G401 (cell line): Measurements from ENCODE around the gene FHOD1. TPM values are rescaled to one million over a fixed set of nuclear protein-coding genes. Genes with fewer than 3 reads are reported as not detected.
A peak's percentile ranks its signal among the peaks of the same experiment; 100 is the strongest.

Experiments used
- DNase-seq: peaks from one replicate; pipeline ENCODE4 v3.0.0-alpha.2; 2015; ENCODE audit warnings: low spot score
- in situ Hi-C: cut with HindIII; loops from 2 replicates; pipeline ENCODE4 v1.10.0; 2016; ENCODE audit warnings: low sequenced_read_pairs, mixed read lengths
- total RNA-seq: library from RNA; depleted of rRNA; stranded (reverse); fragments of >200 nt; shearing (Covaris generic); gene quantifications from 2 replicates; pipeline ENCODE4 v1.2.3, GENCODE V29; 2014; rRNA removed

The FHOD1 gene
- total RNA-seq, 1 experiment from 2014 or later: 19.2 TPM

DNA sequence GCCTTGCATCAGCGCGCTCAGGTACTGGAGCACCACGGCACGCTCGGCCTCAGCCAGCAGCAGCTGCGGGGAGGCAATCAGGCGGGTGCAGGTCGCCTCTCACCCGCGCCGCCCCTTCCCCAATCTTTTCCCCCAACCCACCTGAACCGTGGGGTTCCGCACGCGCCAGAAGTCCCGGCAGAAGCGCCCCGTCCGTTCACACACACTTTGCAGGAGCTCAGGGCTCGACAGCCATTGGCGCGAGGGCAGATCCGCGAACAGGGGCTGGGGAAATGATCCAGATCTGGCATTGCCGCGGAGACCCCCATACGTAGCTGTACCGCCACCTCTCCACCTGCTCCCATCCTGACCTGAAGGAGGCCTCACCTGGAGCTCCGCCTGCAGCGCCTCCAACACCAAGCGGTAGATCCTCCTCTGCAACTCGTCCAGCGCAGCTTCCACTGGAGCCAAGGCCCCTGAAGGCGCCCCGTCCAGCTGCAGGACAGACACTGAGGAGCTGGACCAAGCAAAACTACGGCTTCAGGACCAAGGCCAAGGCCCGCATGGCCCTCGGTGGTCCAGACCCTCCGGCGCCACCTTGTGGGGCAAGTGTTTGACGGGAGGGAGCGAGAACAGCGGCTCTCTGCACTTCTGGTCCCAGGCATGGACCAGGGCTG is 62.2 kb downstream of the FHOD1 start:
- DNase-seq: peak; percentile 82
- in situ Hi-C loops: no loop called here

DNA sequence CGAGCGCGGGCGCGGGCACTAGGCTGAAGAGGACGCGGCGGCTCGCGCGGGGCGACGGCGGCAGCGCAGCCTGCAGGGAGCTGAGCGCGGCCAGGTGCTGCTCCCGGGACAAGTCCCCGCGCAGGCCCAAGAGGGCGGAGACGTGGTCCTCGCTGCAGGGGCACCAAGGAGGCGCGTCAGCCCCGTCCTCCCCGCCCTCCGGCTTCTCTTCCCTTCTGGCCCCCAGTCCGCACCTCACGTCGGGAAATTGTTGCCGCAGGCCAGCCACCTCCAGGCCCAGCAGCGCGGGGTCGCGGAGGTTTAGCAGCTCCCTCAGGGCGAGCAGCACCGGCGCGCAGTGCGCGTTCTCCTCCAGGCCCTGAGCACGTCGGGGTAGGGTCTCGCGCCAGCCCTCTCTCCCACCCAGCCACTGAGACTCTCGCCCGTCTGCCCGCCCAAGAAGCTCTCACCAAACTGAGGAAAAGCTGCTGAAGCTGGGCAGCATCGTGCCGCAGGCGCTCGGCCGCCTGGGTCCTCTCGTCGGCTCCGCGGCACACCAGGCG is 62.8 kb downstream of the FHOD1 start:
- in situ Hi-C loops: no loop called here
- DNase-seq: peak; percentile 61

DNA sequence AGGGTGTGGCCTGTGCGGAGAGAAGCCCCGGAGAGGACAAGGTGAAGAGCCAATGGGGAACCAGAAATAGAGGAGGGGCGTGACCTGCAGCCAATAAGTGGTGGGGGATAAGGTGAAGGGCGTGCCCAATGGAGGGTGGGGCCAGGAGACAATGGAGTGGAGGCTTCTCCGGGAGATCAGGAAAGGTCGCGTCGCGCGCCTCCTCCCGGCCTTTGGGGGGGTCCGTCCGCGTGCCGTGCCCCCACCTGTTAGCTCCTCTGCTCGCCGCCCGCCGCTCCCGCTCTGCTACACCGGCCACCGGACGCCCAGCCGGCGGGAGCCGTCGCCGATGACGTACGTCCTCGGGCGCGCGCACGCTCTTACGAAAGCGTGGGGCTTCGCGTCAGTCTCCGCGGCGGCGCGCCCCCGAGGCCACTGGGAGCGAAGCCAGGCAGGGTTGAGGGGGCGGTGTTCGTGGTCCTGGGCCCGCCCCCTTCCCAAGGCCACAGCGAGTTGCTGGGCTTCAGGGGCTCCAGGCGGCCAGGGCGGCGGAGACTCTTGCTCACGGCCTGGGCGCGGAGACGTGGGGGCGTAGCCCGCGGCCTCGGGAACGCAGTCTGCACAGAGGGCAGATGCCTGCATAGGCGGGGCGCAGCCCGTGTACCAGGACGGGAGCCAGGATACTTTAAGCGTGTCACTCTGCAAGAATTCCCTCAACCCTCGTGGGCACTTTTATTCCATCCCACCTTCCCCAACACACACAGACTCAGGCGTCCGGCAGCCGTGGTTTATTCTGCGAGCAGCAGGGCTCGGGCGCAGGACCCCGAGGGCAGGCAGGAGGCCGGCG is 63.4 kb downstream of the FHOD1 start, which contains the start of gene MATCAP1:
TSS of gene MATCAP1 (minus strand) at position 337 of the 826 bp plus-strand sequence. CDS start 3,353 bp downstream, outside the sequence.
- peak; percentile 100 for DNase-seq
- in situ Hi-C loops: no loop called here

DNA sequence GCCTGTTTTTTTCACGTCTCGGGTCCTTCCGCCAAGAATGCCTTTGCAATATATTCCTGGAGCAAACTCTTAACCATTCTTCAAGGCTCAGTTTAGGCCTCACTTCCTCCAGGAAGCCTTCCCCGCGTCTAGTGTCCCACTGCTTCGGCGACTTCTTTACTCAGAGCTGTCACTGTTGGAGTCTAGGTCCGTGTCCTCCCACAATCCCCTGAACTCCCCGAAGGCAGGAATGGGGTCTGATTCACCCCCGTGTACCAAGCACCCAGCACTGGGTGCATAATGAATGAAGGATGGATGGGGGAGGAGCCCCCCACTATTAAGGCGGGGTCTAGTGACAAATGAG is 64.0 kb downstream of the FHOD1 start:
- no peak for DNase-seq
- in situ Hi-C loops: no loop called here

DNA sequence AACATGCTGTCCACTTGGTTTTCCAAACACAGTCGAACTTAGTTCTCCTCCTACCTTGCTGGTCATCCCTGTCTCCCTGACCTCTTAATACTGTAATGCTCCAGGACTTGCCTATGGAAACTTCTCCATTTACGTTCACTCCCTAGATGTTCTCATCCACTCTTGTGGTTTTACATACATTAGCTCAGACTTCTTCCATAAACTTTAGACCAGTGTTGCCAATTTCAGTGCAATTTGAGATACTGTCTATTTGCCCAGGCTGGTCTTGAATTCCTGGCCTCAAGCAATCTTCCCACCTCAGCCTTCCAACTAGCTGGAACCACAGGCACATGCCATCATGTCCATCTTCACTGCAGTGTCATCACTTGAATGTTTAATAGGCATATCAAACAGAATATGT is 65.0 kb downstream of the FHOD1 start:
- in situ Hi-C loops: no loop called here
- no peak for DNase-seq

DNA sequence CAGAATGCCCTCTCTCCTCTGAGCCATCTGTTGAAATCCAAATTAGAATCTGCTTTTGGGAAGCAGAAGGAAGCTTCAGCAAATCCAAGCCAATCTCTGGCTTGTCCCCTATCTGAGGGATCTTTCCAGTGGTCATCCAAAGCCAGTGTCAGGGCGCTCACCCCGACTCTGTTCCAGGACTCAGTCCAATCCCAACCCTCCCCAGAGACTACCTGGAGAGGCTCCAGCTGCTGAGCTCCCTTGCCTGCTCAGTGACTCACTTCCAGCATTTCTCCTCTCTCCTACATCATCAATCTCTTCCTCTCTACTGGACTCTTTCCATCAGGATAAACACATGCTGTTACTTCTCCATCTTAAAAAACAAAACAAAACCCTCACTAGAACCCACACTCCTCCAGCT is 65.9 kb downstream of the FHOD1 start:
- in situ Hi-C loops: no loop called here

DNA sequence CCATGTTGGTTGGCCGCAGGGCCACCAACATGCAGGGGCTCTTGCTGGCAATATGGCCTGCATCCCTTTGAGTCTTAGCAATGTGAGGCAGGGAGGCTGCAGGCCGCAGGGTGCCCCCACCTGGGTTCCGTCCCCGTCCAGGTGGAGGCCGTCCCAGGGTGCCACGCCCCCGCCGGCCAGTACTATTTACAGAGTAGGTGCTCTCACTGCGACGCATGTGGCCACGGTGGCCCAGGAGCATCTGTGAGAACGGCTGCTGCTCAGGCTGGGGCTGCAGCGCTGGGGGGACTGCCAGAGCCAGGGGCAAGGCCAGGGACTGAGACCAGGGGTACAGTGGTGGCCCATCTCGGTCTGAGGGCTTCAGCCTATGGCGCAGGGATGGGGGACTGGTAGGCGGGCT is 67.1 kb downstream of the FHOD1 start:
- DNase-seq: no peak
- in situ Hi-C loops: no loop called here

More for the DNA sequence above, 65.9 kb downstream of the FHOD1 start:
- peak; percentile 56 for DNase-seq

DNA sequence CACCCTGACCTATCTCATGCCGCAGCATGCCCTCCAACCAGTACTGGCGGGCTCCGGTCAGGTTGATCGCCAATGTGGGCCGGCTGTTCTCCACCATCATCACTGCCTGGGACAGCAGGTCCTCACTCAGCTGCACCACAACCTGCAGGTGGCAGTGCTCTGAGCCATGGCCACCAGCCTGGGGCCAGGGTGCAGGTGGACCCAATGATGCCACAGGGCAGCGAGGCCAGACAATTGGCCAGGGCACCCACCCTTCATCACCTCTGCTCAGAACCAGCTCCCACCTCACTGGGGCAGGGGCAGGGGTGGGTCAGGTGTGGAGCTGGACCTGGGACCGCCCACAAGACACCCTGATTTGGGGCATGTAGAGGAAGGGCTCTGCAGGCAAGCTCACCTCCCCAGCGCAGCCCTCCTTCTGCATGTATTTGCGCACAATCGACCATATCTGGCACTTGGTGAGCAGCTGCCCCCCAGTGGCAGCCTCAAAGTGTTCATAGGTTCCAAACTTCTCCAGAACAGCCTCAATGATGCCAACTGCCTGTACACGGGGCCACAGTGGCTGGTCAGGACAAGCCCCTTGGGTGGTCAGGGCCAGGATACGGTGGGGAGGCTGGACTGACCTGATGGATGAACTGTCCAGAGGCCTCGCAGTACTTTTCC is 67.7 kb downstream of the FHOD1 start:
- no peak for DNase-seq

More for the DNA sequence above, 67.7 kb downstream of the FHOD1 start:
- in situ Hi-C loops: no loop called here

Other genes starting within 250 kb of the FHOD1 start
- gene CBFB, start 218.3 kb downstream of the FHOD1 start, total RNA-seq: 17.0 and 40.9 TPM in 2 replicates
- 35.3 and 40.9 TPM in 2 replicates for gene PHAF1, start 137.5 kb downstream of the FHOD1 start, total RNA-seq
- gene B3GNT9, start 96.5 kb downstream of the FHOD1 start, total RNA-seq: 0.55 TPM in 1 of 2 replicates, not detected in the other
- gene TRADD, start 87.6 kb downstream of the FHOD1 start, total RNA-seq: 8.8 and 15.4 TPM in 2 replicates
- 8.2 and 10.4 TPM in 2 replicates for gene FBXL8, start 87.5 kb downstream of the FHOD1 start, total RNA-seq
- 17.8 and 17.9 TPM in 2 replicates for gene HSF4, start 82.7 kb downstream of the FHOD1 start, total RNA-seq
- 13.4 and 17.5 TPM in 2 replicates for gene NOL3, start 76.9 kb downstream of the FHOD1 start, total RNA-seq
- 19.1 and 33.4 TPM in 2 replicates for gene MATCAP1, start 63.5 kb downstream of the FHOD1 start, total RNA-seq
- gene EXOC3L1, start 57.3 kb downstream of the FHOD1 start, total RNA-seq: 0.24 and 0.25 TPM in 2 replicates
- 95.3 and 123 TPM in 2 replicates for gene E2F4, start 55.3 kb downstream of the FHOD1 start, total RNA-seq
- 0.61 and 1.0 TPM in 2 replicates for gene ELMO3, start 48.4 kb downstream of the FHOD1 start, total RNA-seq
- 64.4 and 90.0 TPM in 2 replicates for gene TMEM208, start 20.4 kb downstream of the FHOD1 start, total RNA-seq
- gene SLC9A5, start 1.5 kb upstream of the FHOD1 start, total RNA-seq: 1.0 and 4.8 TPM in 2 replicates
- gene PLEKHG4, start 32.1 kb upstream of the FHOD1 start, total RNA-seq: 15.7 and 27.0 TPM in 2 replicates
- gene KCTD19, start 79.3 kb upstream of the FHOD1 start, total RNA-seq: 0.37 and 0.51 TPM in 2 replicates
- not detected in 2 replicates for gene LRRC36, start 79.3 kb upstream of the FHOD1 start, total RNA-seq
- gene TPPP3, start 146.0 kb upstream of the FHOD1 start, total RNA-seq: 1.6 and 1.8 TPM in 2 replicates
- gene ZDHHC1, start 169.0 kb upstream of the FHOD1 start, total RNA-seq: 5.8 and 7.0 TPM in 2 replicates
- not detected in 2 replicates for gene HSD11B2, start 183.6 kb upstream of the FHOD1 start, total RNA-seq
- 91.8 and 119 TPM in 2 replicates for gene ATP6V0D1, start 233.7 kb upstream of the FHOD1 start, total RNA-seq
- gene AGRP, start 236.1 kb upstream of the FHOD1 start, total RNA-seq: not detected in 2 replicates